Measurements from ENCODE around the gene CACNA1C. TPM values are rescaled to one million over a fixed set of nuclear protein-coding genes. Genes with fewer than 3 reads are reported as not detected.

CACNA1C gene
- total RNA-seq, 1 experiment from 2014 or later, result 1.1 TPM

DNA sequence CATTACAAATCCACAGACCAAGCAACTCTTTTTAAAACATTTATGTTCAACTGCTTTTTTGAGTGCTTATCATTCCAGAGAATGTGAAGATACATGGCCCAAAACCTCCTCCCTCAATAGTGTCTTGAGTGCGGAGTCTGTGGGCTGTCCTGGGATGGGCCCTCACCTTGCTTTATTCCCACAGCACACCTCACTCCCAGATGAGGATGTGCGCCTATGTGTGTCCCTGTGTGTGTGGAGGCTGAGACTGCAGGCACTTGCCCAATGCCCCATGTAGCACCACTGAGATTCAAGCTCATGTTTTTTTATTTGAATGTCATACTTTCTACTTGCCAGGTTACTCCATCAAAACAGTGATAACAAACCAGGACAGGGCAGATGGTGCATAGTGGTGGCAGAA lies 291.7 kb downstream of the CACNA1C start:
- no peak overlapping the region for H2AFZ ChIP-seq (ENCODE audit: low read length)
- no peak overlapping the region for H3T11ph ChIP-seq (ENCODE audit: low read length)
- no peak overlapping the region for H3K27ac ChIP-seq (ENCODE audit: insufficient read length, low read depth, low read length)
- Mint-ChIP-seq H3K4me1 (peaks cover 35 to 37% of the 10 kb centered on the region in 2 experiments), H3K9me3 (no peaks in the 10 kb centered on the region), H3K36me3 (ENCODE audit: insufficient read depth in 1 of 3, low read depth in 3 of 3) (no peaks in the 10 kb centered on the region; a peak in 1 of 7 replicates), H3K27me3 (ENCODE audit: low read depth) (no peaks in the 10 kb centered on the region; the same call in 1 of the 2 replicates), H3K4me3 (no peak overlapping the region), H3K27ac (no peak overlapping the region)
- WGBS (ENCODE audit: extremely low coverage, insufficient read length, low lambda C conversion rate), result no CpG with 5 or more reads among the region's 2 CpGs
- H2BK20ac ChIP-seq (ENCODE audit: low read depth, low read length, poor library complexity, severe bottlenecking), result no peak overlapping the region
- H3K4me2 ChIP-seq (ENCODE audit: insufficient read depth, insufficient read length, low read length), result no peak overlapping the region
- no peaks in the 10 kb centered on the region for H3K23me2 ChIP-seq (ENCODE audit: insufficient read length, low read depth, low read length, poor library complexity, severe bottlenecking)
- H3K18ac ChIP-seq (ENCODE audit: insufficient read length, low read depth, low read length), result no peak overlapping the region
- no peak overlapping the region for H4K5ac ChIP-seq (ENCODE audit: insufficient read length, low read depth, low read length)
- no peak overlapping the region for H4K91ac ChIP-seq (ENCODE audit: insufficient read length, low read depth, low read length)
- H3K4ac ChIP-seq (ENCODE audit: low read depth, low read length), result no peak overlapping the region
- no peak overlapping the region for H2AK5ac ChIP-seq (ENCODE audit: insufficient read length, low read length)
- no peak overlapping the region for H2BK12ac ChIP-seq (ENCODE audit: insufficient read length, low read depth, low read length)
- no peaks in the 10 kb centered on the region for H4K20me1 ChIP-seq (ENCODE audit: control insufficient read depth, insufficient read depth, insufficient read length)
- TF ChIP-seq, protein P1, sequence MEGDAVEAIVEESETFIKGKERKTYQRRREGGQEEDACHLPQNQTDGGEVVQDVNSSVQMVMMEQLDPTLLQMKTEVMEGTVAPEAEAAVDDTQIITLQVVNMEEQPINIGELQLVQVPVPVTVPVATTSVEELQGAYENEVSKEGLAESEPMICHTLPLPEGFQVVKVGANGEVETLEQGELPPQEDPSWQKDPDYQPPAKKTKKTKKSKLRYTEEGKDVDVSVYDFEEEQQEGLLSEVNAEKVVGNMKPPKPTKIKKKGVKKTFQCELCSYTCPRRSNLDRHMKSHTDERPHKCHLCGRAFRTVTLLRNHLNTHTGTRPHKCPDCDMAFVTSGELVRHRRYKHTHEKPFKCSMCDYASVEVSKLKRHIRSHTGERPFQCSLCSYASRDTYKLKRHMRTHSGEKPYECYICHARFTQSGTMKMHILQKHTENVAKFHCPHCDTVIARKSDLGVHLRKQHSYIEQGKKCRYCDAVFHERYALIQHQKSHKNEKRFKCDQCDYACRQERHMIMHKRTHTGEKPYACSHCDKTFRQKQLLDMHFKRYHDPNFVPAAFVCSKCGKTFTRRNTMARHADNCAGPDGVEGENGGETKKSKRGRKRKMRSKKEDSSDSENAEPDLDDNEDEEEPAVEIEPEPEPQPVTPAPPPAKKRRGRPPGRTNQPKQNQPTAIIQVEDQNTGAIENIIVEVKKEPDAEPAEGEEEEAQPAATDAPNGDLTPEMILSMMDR (conservative IDR thresholded peaks at IDR 0.05), result no peak
- no peak overlapping the region for H3K23ac ChIP-seq (ENCODE audit: insufficient read length, low read depth, low read length)
- H2BK5ac ChIP-seq (ENCODE audit: insufficient read length, low read length), result no peak overlapping the region
- H3K9me3 ChIP-seq (ENCODE audit: control insufficient read depth, low read depth, low read length), result no peaks in the 10 kb centered on the region
- no peak overlapping the region for H4K8ac ChIP-seq (replicated peaks; ENCODE audit: insufficient read length, low read depth, low read length)
- H2BK120ac ChIP-seq (ENCODE audit: low read depth, low read length, poor library complexity, severe bottlenecking), result no peak overlapping the region
- H3K79me2 ChIP-seq (ENCODE audit: insufficient read depth, low read length), result no peaks in the 10 kb centered on the region
- no peak overlapping the region for H3K14ac ChIP-seq (ENCODE audit: insufficient read depth, low read length)
- H3K4me1 ChIP-seq (ENCODE audit: insufficient read depth, low read length), result peaks cover 15% of the 10 kb centered on the region; the same call in 1 of the 2 replicates
- no peak overlapping the region for H2BK15ac ChIP-seq (ENCODE audit: low read depth, low read length)
- no peak overlapping the region for H3K9ac ChIP-seq (ENCODE audit: extremely low read depth, insufficient read length, low read length)
- no peak overlapping the region for H3K56ac ChIP-seq (ENCODE audit: insufficient read length, low read depth, low read length)
- no peaks in the 10 kb centered on the region for H3K27me3 ChIP-seq (ENCODE audit: insufficient read depth, low read length)
- DNase-seq, result no peak
- H3K79me1 ChIP-seq (ENCODE audit: insufficient read depth, low read depth, low read length, poor library complexity, severe bottlenecking), result no peaks in the 10 kb centered on the region

Data from H9 (cell line).